ENCODE measurements around the gene CTNNA2.

DNA sequence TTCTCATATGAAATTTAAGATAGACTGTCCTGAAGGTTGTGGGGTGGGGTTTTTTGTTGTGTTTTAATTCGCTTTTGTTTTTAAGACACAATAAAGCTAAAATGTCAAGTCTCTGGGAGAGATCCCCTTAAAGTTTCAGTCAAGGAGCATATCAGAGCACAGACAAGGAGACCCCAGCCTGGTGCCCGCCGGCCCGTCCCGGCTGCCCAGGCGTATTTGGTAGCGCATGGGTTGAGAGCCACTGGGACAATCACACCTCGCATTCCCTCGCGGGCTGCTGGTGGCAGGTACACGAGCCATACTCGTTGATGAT, 789.1 kb downstream of the CTNNA2 start:
- TF ChIP-seq, protein P1, sequence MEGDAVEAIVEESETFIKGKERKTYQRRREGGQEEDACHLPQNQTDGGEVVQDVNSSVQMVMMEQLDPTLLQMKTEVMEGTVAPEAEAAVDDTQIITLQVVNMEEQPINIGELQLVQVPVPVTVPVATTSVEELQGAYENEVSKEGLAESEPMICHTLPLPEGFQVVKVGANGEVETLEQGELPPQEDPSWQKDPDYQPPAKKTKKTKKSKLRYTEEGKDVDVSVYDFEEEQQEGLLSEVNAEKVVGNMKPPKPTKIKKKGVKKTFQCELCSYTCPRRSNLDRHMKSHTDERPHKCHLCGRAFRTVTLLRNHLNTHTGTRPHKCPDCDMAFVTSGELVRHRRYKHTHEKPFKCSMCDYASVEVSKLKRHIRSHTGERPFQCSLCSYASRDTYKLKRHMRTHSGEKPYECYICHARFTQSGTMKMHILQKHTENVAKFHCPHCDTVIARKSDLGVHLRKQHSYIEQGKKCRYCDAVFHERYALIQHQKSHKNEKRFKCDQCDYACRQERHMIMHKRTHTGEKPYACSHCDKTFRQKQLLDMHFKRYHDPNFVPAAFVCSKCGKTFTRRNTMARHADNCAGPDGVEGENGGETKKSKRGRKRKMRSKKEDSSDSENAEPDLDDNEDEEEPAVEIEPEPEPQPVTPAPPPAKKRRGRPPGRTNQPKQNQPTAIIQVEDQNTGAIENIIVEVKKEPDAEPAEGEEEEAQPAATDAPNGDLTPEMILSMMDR (conservative IDR thresholded peaks at IDR 0.05): no peak
- TF ChIP-seq EZH2 (IDR thresholded peaks at IDR 0.05; ENCODE audit: low read depth): no peak

Data from PC-9 (cell line).